Measurements from ENCODE around the gene SPIRE1. TPM values are rescaled to one million over a fixed set of nuclear protein-coding genes. Genes with fewer than 3 reads are reported as not detected.

Gene SPIRE1
- total and polyA plus RNA-seq, 9 donors: 7.9 to 30.2 (median 20.4) TPM

DNA sequence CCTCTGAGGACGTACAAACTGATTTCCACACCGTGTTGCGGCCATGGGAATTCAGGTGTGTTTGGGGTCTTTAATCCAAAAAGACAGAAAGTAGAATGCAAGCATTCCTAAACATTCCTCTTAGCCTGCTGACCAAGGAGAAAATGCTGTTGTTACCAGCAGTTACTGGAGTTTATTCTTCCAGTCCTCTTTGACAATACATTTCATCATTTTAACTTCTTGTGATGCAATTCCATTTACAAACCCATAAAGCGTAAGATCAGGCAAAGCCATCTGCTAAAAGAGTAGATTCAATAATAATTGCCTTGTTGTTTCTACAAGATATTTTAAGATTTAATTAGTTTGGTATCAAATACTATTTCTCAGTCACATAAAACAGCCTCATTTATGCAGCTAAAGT lies 32.7 kb downstream of the SPIRE1 start:
- intact Hi-C loops (cut with DNase I): no loop called here
- Histone ChIP-seq H3K27me3 (no peaks in the 10 kb centered on the region), H3K4me1 (ENCODE audit: insufficient read depth) (no peaks in the 10 kb centered on the region), H3K9me3 (no peaks in the 10 kb centered on the region), H3K27ac (no peak overlapping the region), H3K4me3 (no peak overlapping the region), H3K36me3 (no peaks in the 10 kb centered on the region)
- DNase-seq: no peak
- WGBS, 3 donors: 95 to 96% (median 95%) methylated on average over 4 of the region's 4 CpGs
- TF ChIP-seq, protein P1, sequence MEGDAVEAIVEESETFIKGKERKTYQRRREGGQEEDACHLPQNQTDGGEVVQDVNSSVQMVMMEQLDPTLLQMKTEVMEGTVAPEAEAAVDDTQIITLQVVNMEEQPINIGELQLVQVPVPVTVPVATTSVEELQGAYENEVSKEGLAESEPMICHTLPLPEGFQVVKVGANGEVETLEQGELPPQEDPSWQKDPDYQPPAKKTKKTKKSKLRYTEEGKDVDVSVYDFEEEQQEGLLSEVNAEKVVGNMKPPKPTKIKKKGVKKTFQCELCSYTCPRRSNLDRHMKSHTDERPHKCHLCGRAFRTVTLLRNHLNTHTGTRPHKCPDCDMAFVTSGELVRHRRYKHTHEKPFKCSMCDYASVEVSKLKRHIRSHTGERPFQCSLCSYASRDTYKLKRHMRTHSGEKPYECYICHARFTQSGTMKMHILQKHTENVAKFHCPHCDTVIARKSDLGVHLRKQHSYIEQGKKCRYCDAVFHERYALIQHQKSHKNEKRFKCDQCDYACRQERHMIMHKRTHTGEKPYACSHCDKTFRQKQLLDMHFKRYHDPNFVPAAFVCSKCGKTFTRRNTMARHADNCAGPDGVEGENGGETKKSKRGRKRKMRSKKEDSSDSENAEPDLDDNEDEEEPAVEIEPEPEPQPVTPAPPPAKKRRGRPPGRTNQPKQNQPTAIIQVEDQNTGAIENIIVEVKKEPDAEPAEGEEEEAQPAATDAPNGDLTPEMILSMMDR (IDR thresholded peaks at IDR 0.05): no peak
- no peak for TF ChIP-seq EP300 (IDR thresholded peaks at IDR 0.05)

DNA sequence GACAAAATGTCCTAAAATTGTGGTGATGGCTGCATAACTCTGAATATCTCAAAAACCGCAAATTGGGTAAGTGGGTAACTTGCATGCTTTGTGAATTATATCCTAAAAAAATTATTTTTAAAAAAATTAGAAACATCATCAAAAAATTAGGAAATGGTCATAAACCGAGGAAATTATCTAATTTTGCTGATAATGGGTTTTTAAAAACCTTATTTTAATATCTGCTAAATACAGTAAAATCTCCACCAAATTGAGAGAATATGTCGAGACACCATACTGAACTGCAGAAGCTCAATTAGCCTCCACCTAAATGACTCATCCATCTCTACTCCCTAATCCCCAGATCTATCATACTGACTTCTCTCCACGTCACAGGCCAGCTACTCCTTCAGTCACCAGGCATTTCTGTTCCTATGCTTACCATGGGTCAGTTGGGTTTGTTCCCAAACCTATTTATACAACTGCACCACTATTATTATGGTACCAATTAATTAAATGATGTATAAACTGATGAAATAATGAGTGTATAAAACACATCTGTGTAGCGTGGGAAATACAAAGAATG lies 36.1 kb downstream of the SPIRE1 start:
- Histone ChIP-seq H3K27ac (no peak overlapping the region), H3K9me3 (no peaks in the 10 kb centered on the region), H3K36me3 (no peaks in the 10 kb centered on the region), H3K4me1 (ENCODE audit: insufficient read depth) (no peaks in the 10 kb centered on the region), H3K4me3 (no peak overlapping the region), H3K27me3 (no peaks in the 10 kb centered on the region)
- WGBS, 3 donors: 79 to 80% (median 79%) methylated on average over 5 of the region's 5 CpGs
- intact Hi-C loops (cut with DNase I): no loop called here
- TF ChIP-seq, protein P1 (IDR thresholded peaks at IDR 0.05): no peak
- TF ChIP-seq POLR2A (IDR thresholded peaks at IDR 0.05) (no peak), EP300 (IDR thresholded peaks at IDR 0.05) (no peak)
- no peak for DNase-seq

DNA sequence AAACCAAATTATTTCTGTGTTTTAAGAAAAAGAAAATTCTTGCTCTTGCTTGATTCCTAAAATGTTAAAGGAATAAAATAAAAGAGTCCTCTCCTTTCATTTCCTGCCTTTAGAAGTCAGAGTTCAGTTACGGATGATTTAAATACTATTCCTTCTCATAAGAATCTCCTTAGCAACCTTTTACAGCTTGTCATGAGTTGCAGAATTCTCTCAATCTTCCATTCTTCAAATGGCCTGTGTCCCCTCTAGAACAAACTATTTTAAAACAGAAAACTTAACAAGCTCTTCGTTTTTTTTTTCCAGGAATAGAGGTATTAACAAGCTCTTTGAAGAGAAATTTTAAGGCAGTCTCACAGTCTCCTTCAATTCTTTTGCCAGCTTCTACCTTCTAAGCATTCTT lies 42.2 kb downstream of the SPIRE1 start:
- Histone ChIP-seq H3K4me3 (no peak overlapping the region), H3K9me3 (no peaks in the 10 kb centered on the region), H3K4me1 (ENCODE audit: insufficient read depth) (no peaks in the 10 kb centered on the region), H3K27ac (no peak overlapping the region), H3K27me3 (no peaks in the 10 kb centered on the region), H3K36me3 (no peaks in the 10 kb centered on the region)
- intact Hi-C loops (cut with DNase I): no loop called here
- no peak for DNase-seq
- 61 to 65% (median 62%) methylated on average over 2 of the region's 2 CpGs for WGBS, 3 donors
- TF ChIP-seq, protein P1 (IDR thresholded peaks at IDR 0.05): no peak
- TF ChIP-seq POLR2A (IDR thresholded peaks at IDR 0.05): no peak
- no peak for TF ChIP-seq EP300 (IDR thresholded peaks at IDR 0.05)

DNA sequence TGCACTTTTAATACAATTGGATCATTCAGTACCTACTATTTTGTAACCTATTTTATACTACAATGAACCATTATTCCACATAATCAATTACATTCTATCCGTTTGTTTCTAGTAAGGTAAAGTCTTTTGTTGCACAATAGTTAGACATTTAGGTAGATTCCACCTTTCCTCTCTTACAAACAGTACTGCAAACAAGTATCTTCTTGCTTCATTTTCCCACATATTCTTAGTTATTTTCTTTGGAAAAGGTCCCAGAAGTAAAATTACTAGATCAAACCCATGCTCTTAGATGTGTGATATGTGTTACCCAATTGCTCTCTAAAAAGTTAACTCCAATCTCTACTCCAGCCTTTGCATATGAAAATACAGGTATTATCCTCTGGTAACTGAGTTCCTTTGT lies 49.6 kb downstream of the SPIRE1 start:
- Histone ChIP-seq H3K4me3 (no peak overlapping the region), H3K36me3 (no peaks in the 10 kb centered on the region), H3K4me1 (ENCODE audit: insufficient read depth) (no peaks in the 10 kb centered on the region), H3K9me3 (no peaks in the 10 kb centered on the region), H3K27me3 (no peaks in the 10 kb centered on the region), H3K27ac (no peak overlapping the region)
- DNase-seq: no peak
- intact Hi-C loops (cut with DNase I): no loop called here
- 72 to 78% (median 78%) methylated on average over 1 of the region's 1 CpG for WGBS, 3 donors
- TF ChIP-seq, protein P1 (IDR thresholded peaks at IDR 0.05): no peak
- TF ChIP-seq POLR2A (IDR thresholded peaks at IDR 0.05) (no peak), EP300 (IDR thresholded peaks at IDR 0.05) (no peak)

Measured in ovary (tissue), 9 donors.